Activated naive CD4-positive, alpha-beta T cell treated with anti-CD3 and anti-CD28 coated beads, Interleukin-2, amount 50 U/mL, for 16 hours (primary cell): ENCODE results near the gene CCHCR1.
"Not testable (repeated sequence)": the region's sequence is repeated elsewhere in the genome, so short reads cannot be mapped to it uniquely, and the experiment has no call there.

Source experiments
- DNase-seq: peaks from one replicate; pipeline ENCODE4 v3.0.0-alpha.2; 2020

The CCHCR1 gene

GRCh38 chr6:31183287-31183686, 25.7 kb upstream of the CCHCR1 start:
- DNase-seq = not testable (repeated sequence)

GRCh38 chr6:31180500-31180899, 22.9 kb upstream of the CCHCR1 start:
- peak; percentile 78 for DNase-seq

DNA sequence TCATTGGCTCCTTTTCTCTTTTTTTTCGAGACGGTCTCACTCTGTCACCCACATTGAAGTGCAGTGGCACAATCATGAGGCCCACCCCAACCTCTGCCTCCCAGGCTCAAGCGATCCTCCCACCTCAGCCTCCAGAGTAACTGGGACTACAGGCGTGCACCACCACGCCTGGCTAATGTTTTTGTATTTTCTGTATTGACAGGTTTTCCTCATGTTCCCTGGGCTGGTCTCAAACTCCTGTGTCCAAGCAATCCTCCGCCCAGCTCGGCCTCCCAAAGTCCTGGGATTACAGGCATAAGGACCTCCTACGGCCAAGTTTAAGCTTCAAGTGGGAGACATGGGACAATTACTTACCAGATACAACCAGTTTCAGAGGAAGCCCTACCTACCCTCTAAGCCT, 22.3 kb upstream of the CCHCR1 start:
- DNase-seq = no peak

GRCh38 chr6:31179042-31179386, 21.4 kb upstream of the CCHCR1 start:
- DNase-seq = no peak

GRCh38 chr6:31178143-31179041, 20.8 kb upstream of the CCHCR1 start:
- no peak for DNase-seq

GRCh38 chr6:31175971-31176370, 18.4 kb upstream of the CCHCR1 start:
- DNase-seq = no peak

GRCh38 chr6:31174378-31174777, 16.8 kb upstream of the CCHCR1 start:
- DNase-seq = no peak

GRCh38 chr6:31173406-31173805, 15.8 kb upstream of the CCHCR1 start:
- DNase-seq = no peak

GRCh38 chr6:31172973-31173384, 15.4 kb upstream of the CCHCR1 start:
- no peak for DNase-seq

- DNase-seq = no peak
Observed at GRCh38 chr6:31171931-31172905, 14.6 kb upstream of the CCHCR1 start.

DNA sequence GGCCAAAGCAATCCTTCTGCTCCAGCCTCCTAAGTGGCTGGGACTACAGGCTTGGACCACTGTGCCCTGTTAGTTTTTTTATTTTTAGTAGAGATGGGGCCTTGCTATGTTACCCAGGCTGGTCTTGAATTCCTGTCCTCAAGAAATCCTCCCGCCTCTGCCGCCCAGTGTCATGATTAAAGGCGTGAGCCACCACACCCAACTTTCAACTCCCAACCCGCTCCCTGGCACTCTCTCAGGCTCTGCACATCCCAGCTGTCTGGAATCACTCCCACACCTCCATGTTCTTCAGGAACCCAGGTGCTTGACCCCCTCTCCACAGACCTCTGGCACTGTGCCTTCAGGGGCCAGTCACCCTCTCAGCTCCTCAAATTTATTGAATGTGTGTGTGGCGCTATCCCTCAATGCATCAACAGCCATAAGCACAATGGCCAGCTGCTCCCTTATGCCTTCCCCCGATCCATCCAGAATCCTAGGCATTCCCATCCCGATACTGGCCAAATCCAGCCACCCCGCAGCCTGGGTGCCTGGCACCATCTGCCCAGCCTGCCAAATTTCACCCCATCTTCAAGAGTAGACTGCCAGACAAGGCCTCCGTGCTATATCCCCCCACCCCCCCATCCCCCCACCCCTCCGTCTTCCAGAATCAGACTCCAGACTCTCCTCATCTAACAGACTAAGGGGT, 13.5 kb upstream of the CCHCR1 start:
- DNase-seq = no peak

DNA sequence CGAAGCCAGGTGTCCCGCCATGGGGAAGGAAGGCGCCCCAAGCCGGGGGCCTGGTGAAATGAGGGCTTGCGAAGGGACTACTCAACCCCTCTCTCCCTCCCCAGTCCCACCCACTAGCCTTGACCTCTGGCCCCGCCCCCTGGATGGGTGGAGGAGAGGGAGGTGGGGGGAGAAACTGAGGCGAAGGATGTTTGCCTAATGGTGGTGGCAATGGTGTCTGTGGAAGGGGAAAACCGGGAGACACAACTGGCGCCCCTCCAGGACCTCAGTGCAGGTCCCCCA, 12.9 kb upstream of the CCHCR1 start, which contains the start of gene POU5F1:
Gene POU5F1, minus strand, starts transcription at position 83 of the 282 bp plus-strand sequence. Its CDS starts 62 bp downstream, at position 21.
- no peak for DNase-seq

DNA sequence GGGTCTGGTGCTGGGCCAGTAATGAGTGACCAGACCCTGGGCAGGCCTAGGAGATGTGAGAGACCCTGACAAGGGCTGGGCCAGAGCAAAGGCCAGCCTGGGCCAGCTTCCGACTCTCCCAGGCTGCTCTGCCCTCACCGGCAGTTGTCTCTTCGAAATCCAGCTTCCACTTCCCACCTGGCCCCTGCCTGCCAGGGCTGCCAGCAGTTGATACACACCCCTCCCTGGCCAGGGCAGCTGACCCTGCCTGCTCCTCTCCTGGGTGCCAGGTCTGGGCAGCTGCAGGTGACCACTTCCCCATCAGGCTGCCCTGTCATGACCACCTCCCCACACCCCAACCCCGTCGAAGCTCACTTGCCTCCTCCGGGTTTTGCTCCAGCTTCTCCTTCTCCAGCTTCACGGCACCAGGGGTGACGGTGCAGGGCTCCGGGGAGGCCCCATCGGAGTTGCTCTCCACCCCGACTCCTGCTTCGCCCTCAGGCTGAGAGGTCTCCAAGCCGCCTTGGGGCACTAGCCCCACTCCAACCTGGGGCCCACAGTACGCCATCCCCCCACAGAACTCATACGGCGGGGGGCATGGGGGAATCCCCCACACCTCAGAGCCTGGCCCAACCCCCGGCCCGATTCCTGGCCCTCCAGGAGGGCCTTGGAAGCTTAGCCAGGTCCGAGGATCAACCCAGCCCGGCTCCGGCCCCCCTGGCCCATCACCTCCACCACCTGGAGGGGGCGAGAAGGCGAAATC, 12.4 kb upstream of the CCHCR1 start:
- not testable (repeated sequence) for DNase-seq

DNA sequence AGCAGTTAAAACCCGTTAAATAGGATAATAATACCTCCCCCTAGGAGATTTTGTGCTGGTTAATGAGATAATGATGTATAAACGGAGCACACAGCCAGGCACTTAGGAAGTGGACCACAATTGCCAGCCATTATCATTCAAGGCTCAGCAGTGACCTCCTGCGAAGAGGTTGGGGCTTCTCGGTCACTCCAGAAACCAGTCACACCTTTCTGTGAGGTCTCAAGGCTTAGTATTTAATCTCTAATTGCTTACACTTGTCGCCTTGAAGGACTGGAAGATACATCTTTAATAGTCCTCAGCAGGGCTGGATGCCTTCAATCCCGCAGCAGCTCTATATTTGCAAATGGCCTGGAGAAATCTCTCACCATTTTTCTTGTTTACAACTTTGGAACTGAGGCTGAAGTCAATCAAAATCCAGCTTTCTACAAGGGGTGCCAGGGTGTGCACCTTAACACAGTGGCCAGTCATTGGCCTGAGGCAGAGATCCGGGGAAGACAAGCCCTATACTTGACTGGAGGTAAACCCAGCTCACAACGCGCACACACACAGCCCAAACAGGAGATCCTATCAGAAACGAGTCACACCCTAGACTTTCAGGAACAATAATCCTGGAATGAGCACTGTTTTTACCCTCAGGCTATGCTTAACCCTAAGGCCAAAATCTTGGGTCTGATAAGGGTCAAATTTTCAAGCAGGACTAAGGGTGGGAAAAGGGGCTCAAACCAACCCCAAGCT, 11.7 kb upstream of the CCHCR1 start:
- DNase-seq = no peak

DNA sequence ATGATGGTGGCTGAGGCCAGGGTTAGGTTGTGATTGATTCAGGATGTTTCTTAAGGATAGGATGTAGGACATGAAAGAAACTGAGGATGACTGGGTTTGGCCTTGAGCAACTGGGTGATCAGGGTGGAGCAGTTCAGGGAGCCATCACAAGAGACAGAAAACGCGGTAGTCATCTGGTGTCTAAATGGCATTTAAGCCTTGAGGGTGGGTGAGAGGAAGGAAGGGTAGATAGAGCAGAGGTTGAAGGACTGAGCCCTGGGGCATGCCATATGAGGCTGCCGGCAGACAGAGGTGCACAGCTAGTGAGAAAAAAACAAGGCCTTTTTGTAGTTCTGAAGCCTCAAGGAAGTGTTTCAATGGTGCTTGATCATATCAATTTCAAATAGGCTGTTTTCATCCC, 11.0 kb upstream of the CCHCR1 start:
- no peak for DNase-seq

GRCh38 chr6:31165986-31166385, 8.4 kb upstream of the CCHCR1 start:
- DNase-seq = no peak

DNA sequence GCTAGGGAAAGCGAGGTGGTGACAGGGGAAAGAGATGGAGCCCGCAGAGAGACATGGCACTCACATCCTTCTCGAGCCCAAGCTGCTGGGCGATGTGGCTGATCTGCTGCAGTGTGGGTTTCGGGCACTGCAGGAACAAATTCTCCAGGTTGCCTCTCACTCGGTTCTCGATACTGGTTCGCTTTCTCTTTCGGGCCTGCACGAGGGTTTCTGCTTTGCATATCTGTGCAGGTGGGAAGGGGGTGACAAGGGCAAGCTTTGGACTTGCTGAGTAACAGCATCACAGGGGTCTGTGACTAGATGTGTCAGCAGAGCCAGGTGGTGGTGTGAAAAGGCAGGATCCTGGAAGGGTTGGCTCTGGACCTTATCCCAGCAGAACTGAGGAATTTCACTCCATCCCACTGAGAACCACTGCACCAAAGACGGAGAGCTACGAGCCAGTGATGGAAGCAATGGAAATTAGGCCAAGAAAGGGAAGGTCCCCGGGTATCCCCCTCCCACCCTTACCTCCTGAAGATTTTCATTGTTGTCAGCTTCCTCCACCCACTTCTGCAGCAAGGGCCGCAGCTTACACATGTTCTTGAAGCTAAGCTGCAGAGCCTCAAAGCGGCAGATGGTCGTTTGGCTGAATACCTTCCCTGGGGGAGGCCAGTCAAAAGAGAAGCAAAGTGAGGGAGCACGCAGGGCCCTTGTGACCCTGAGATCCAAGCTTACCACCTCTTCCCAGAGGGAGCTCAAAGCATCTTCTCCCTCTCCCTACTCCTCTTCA, 7.6 kb upstream of the CCHCR1 start:
- DNase-seq = not testable (repeated sequence)

DNA sequence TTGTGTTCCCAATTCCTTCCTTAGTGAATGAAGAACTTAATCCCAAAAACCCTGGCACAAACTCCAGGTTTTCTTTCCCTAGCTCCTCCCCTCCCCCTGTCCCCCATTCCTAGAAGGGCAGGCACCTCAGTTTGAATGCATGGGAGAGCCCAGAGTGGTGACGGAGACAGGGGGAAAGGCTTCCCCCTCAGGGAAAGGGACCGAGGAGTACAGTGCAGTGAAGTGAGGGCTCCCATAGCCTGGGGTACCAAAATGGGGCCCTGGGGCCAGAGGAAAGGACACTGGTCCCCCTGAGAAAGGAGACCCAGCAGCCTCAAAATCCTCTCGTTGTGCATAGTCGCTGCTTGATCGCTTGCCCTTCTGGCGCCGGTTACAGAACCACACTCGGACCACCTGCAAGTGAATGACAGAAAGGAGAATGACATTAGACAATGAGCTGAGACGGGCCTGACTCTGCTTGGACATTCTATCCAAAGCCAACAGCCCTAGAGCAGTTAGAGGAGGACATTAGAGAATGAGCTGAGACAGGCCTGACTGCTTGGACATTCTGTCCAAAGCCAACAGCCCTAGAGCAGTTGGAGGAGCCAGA, 7.0 kb upstream of the CCHCR1 start:
- DNase-seq = not testable (repeated sequence)

DNA sequence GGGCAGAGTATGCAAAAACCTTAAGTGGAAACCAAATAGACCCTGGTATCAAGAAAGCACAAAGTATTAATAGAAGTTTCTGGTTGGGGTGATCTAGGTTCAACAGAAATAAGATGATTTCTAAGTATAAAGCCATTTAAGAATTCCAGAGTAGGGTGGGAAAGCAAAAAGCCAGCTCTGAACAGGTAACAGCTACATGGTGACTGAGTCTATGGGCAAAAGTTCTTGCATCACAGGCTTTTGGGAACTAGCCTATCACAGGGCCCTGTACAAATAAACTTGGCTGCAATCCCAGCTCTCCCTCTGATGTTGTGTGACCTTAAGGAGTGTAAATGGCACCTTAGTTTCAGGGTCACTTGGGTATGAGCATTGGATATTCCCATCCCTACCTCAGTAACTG, 6.3 kb upstream of the CCHCR1 start:
- DNase-seq = no peak

DNA sequence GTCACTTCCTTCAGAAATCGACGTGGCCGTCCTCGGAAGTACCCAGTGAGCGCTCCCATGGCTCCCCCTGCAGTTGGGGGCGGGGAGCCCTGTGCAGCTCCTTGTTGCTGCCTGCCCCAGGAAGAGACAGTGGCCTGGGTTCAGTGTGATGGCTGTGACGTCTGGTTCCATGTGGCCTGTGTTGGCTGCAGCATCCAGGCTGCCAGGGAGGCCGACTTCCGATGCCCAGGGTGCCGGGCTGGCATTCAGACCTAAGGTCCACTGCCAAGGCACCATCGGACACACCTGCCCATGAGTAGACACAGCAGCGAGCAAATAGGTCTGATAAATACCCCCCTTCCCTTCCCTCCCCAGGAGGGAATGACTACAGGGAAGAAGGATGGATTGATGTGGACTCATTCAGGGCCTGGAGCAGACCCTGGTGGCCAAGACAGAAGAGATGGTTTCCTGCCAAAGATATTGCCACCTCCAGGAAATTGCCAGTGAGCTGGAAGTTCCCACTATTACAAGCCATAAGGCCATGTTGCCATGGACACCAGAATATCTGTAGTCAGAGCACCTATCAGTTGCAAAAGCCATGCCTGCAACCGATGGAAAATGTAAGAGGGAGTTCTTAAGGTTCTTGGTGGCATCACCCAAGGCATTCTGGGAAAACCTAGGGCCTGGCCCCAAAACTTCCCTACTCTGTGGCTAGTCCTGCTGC, 5.0 kb upstream of the CCHCR1 start:
- no peak for DNase-seq
